HepG2 (cell line): ENCODE results near the gene FAM131A. TPM values are rescaled to one million over a fixed set of nuclear protein-coding genes. Genes with fewer than 3 reads are reported as not detected.

Source experiments
- ATAC-seq: fragments of 200-7000 bp; cut with Tn5 transposase; 3 replicates; pipeline ENCODE4 v1.9.1; 2020; ENCODE audit warnings: mild to moderate bottlenecking, moderate library complexity
- BruUV-seq: library from RNA; stranded (reverse); fragments of 400-500 nt; replicated peaks from 2 replicates; lab custom pipeline; 2021; lab: Mats Ljungman, UMichigan
- CTCF ChIA-PET: fragments of 300-600 bp; formaldehyde crosslinking; extraction: SDS; loops from one replicate; lab custom pipeline; 2021; ENCODE audit warnings: low total read pairs, inconsistent platforms, low intra/inter-chr PET ratio; lab: Yijun Ruan, JAX
- POLR2A ChIA-PET: fragments of 350-600 bp; sonication (Branson Sonifier 250); formaldehyde crosslinking; loops from one replicate; lab custom pipeline; 2020; ENCODE audit warnings: antibody characterized with exemption, inconsistent platforms; lab: Yijun Ruan, JAX
- DNase-seq: peaks from one replicate; pipeline ENCODE4 v3.0.0-alpha.2; 2015; ENCODE audit warnings: low spot score
- FAIRE-seq: peaks from 3 replicates; lab custom pipeline; 2011; peaks lifted over from hg19 to GRCh38; lab: Jason Lieb, UNC
- H2AFZ ChIP-seq: one replicate; pipeline ENCODE4 v1.6.1; 2011; ENCODE audit warnings: low read length, inconsistent platforms
- H3K27ac ChIP-seq: fragments of 300-600 bp; 3 replicates; pipeline ENCODE4 v1.8.0; 2011; ENCODE audit warnings: mixed run types, mild to moderate bottlenecking, mixed read lengths, low read length, inconsistent platforms; ENCODE audit not compliant: insufficient read depth; ENCODE audit errors: extremely low read length
- H3K27me3 ChIP-seq, 2 experiments: fragments of 200-600 bp in 1 of 2; 2 replicates in 1 of 2; 3 replicates in 1 of 2; pipeline versions ENCODE4 v1.6.0 to v1.8.0; 2011; ENCODE audit warnings: low read length in 2 of 2, mild to moderate bottlenecking in 2 of 2, moderate library complexity in 2 of 2, inconsistent platforms in 1 of 2; ENCODE audit not compliant: insufficient read depth in 2 of 2, control insufficient read depth in 1 of 2
- H3K36me3 ChIP-seq, 2 experiments: fragments of 200-600 bp in 1 of 2; replicated peaks in 1 of 2; 2 replicates in 1 of 2; 3 replicates in 1 of 2; pipeline versions ENCODE4 v1.5.1 to v1.8.0; 2011; ENCODE audit warnings: low read length in 2 of 2, inconsistent platforms in 1 of 2; ENCODE audit not compliant: insufficient read depth in 2 of 2, control insufficient read depth in 1 of 2
- H3K4me1 ChIP-seq: 2 replicates; pipeline ENCODE4 v1.5.1; 2012; ENCODE audit warnings: low read length, inconsistent platforms; ENCODE audit not compliant: insufficient read depth
- H3K4me2 ChIP-seq: 2 replicates; pipeline ENCODE4 v1.6.0; 2011; ENCODE audit warnings: low read depth, low read length, inconsistent platforms
- H3K4me3 ChIP-seq, 3 experiments: fragments of 200-600 bp in 1 of 3; sonication (generic), shearing (Covaris generic) in 1 of 3; replicated peaks in 1 of 3; 2 replicates each; pipeline ENCODE4 v1.5.1; 2011 to 2016; ENCODE audit warnings: low read length in 3 of 3, inconsistent platforms in 2 of 3, low read depth in 2 of 3, mild to moderate bottlenecking in 2 of 3, control low read depth in 1 of 3, mixed read lengths in 1 of 3; ENCODE audit not compliant: insufficient read depth in 1 of 3
- H3K79me2 ChIP-seq: one replicate; pipeline ENCODE4 v1.6.1; 2011; ENCODE audit warnings: low read length, inconsistent platforms; ENCODE audit not compliant: insufficient read depth
- H3K9ac ChIP-seq: 2 replicates; pipeline ENCODE4 v1.6.0; 2011; ENCODE audit warnings: mild to moderate bottlenecking, low read depth, low read length, inconsistent platforms; ENCODE audit not compliant: insufficient read depth
- H3K9me3 ChIP-seq: 2 replicates; pipeline ENCODE4 v1.5.1; 2012; ENCODE audit warnings: mild to moderate bottlenecking, low read length
- H4K20me1 ChIP-seq: 2 replicates; pipeline ENCODE4 v1.6.0; 2011; ENCODE audit warnings: inconsistent platforms, mild to moderate bottlenecking, low read length, moderate library complexity; ENCODE audit not compliant: insufficient read depth
- AGO2 ChIP-seq: fragments of 200-400 bp; formaldehyde crosslinking; optimal IDR thresholded peaks from 2 replicates; pipeline ENCODE3; 2017; ENCODE audit warnings: mild to moderate bottlenecking, low read depth, low read length, moderate library complexity
- CC2D1A ChIP-seq: sonication (generic); formaldehyde crosslinking; IDR thresholded peaks from 2 replicates; pipeline ENCODE4 v1.8.1; 2023; ENCODE audit warnings: mild to moderate bottlenecking, missing genetic modification reagents
- DPF2 ChIP-seq: sonication (generic); formaldehyde crosslinking; IDR thresholded peaks from 2 replicates; pipeline ENCODE4 v1.4.0; 2020; ENCODE audit warnings: mild to moderate bottlenecking, low read depth, missing genetic modification reagents, borderline replicate concordance
- GLMP ChIP-seq: sonication (generic); formaldehyde crosslinking; IDR thresholded peaks from 2 replicates; pipeline ENCODE4 v1.9.0; 2021; ENCODE audit warnings: missing genetic modification reagents, mild to moderate bottlenecking, borderline replicate concordance
- KLF6 ChIP-seq: IDR thresholded peaks from 2 replicates; pipeline ENCODE4 v1.8.0; 2016; ENCODE audit warnings: missing biosample characterization, missing genetic modification reagents
- MNT ChIP-seq: fragments of 450-650 bp; IDR thresholded peaks from 2 replicates; pipeline ENCODE4 v1.6.1; 2016
- SOX6 ChIP-seq, 2 experiments: fragments of 450-650 bp in 1 of 2; sonication (generic) in 1 of 2; formaldehyde crosslinking in 1 of 2; IDR thresholded peaks; 2 replicates each; pipeline versions ENCODE4 v1.4.0 to v1.6.1; 2017 to 2020; ENCODE audit warnings: antibody characterized with exemption in 1 of 2, mild to moderate bottlenecking in 1 of 2, missing genetic modification reagents in 1 of 2
- ZNF124 ChIP-seq: sonication (generic); formaldehyde crosslinking; IDR thresholded peaks from 2 replicates; pipeline ENCODE4 v1.4.0; 2020; ENCODE audit warnings: missing genetic modification reagents
- ZNF501 ChIP-seq: sonication (generic); formaldehyde crosslinking; IDR thresholded peaks from 2 replicates; pipeline ENCODE4 v1.5.1; 2020; ENCODE audit warnings: mild to moderate bottlenecking, moderate library complexity, missing genetic modification reagents
- WGBS: methylation state at CpG from one replicate; pipeline ENCODE4 v1.1.6; 2017; ENCODE audit warnings: low lambda C conversion rate; 5-methylcytosine and 5-hydroxymethylcytosine counted together
- in situ Hi-C: cut with HindIII; loops from 2 replicates; pipeline ENCODE4 v1.10.0; 2017; ENCODE audit warnings: low pct_unique_long_range_greater_than_20kb; ENCODE audit not compliant: extremely low pct_ligation_motif_present
- intact Hi-C: fragments of 100-400 bp; cut with micrococcal nuclease; formaldehyde crosslinking; loops from one replicate; pipeline ENCODE4 v1.10.0; 2022; ENCODE audit not compliant: unreplicated experiment
- polyA plus RNA-seq, 8 experiments: library from polyadenylated mRNA; depleted of rRNA in 3 of 8; stranded (reverse) in 7 of 8; unstranded in 1 of 8; fragments of >200 nt; fragmentation: Illumina TruSeq in 4 of 8; extraction: Trizol in 4 of 8; gene quantifications; 2 replicates each; pipeline versions ENCODE4 v1.2.1 to v1.2.3, GENCODE V29; 2011 to 2016; ENCODE audit warnings: low read depth in 4 of 8, missing spikeins in 1 of 8, mixed read lengths in 1 of 8; ENCODE audit not compliant: insufficient read depth in 1 of 8
- total RNA-seq, 5 experiments: library from RNA; depleted of rRNA; stranded (reverse); fragments of >200 nt; fragmentation: Illumina TruSeq; extraction: Trizol; gene quantifications; 2 replicates each; pipeline ENCODE4 v1.2.3, GENCODE V29; 2016; ENCODE audit warnings: low read depth in 1 of 5

The FAM131A gene
- total and polyA plus RNA-seq, 2 of the 13 experiments (the other 11 are each of a cell fraction or from before 2014, with no cell fraction given): 9.2 to 9.3 TPM

DNA sequence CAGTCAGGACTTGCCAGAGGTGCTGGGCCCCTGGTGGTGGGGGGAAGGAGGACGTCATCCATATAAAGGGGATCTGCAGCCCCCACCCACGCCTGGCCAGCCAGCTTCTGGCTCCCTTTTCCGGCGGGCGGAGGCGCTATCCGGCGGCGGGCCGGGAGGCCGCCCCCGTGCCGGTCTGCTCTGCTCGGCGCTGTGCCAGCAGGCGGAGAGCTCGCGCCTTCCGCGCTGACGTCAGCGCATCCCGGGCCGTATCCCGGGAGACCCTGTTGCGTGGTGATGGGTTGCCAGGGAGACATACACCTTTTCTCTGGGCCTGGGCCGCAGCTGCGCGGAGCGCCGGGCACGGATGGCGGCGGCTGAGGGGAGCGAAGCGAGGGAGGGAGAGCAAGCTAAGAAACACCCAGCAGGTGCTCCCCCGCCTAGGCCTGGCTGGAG, 1.1 kb downstream of the FAM131A start:
- peaks cover 14% of the 10 kb centered on the region for H3K79me2 ChIP-seq
- H3K27ac ChIP-seq: no peak overlapping the region
- H3K36me3 ChIP-seq: peaks cover 12 to 26% of the 10 kb centered on the region in 2 experiments; a peak in 4 of 5 replicates
- FAIRE-seq (no peak), ATAC-seq (no peak), DNase-seq (no peak)
- H3K4me1 ChIP-seq: peaks cover 18% of the 10 kb centered on the region
- no peaks in the 10 kb centered on the region for H3K9me3 ChIP-seq
- CTCF ChIA-PET: no interaction called here
- intact Hi-C loops (no loop called here), in situ Hi-C loops (no loop called here)
- H2AFZ ChIP-seq: no peak overlapping the region
- H3K27me3 ChIP-seq: no peaks in the 10 kb centered on the region; a peak in 1 of 5 replicates
- POLR2A ChIA-PET: interaction anchor here (1.5 kb wide), 1 partner anchor 24 kb away, joined by 3 read pairs; no protein-coding TSS in a partner anchor
- BruUV-seq: no TSS peak
- TF ChIP-seq ZNF501 (CRISPR knock-in tag) (no peak), ZNF124 (CRISPR knock-in tag) (no peak), KLF6 (CRISPR knock-in tag) (no peak), GLMP (CRISPR knock-in tag) (no peak), SOX6 (IDR thresholded peaks at IDR 0.05) (no peak), SOX6 (CRISPR knock-in tag; IDR thresholded peaks at IDR 0.05) (no peak), AGO2 (peak; percentile 51), MNT (no peak), CC2D1A (no peak), DPF2 (no peak)
- H3K4me3 ChIP-seq: no peak overlapping the region
- peaks cover 19% of the 10 kb centered on the region; the same call in 1 of the 2 replicates for H4K20me1 ChIP-seq
- H3K9ac ChIP-seq: no peak overlapping the region
- no peak overlapping the region for H3K4me2 ChIP-seq
- WGBS: 94% methylated on average over 30 of the region's 37 CpGs
